Mucosa of rectum (tissue), 2 donors: ENCODE measurements around the gene DYNLRB2.

Experiments used
- H3K27ac ChIP-seq, 2 donors: one replicate each; pipeline ENCODE4 v1.7.0; 2013; ENCODE audit warnings: inconsistent platforms in 2 of 2, low read depth in 2 of 2, low read length in 2 of 2
- H3K27me3 ChIP-seq, 2 donors: one replicate each; pipeline ENCODE4 v1.7.0; 2013; ENCODE audit warnings: low read length in 2 of 2; ENCODE audit not compliant: control insufficient read depth in 2 of 2, insufficient read depth in 2 of 2
- H3K36me3 ChIP-seq, 2 donors: one replicate each; pipeline ENCODE4 v1.7.0; 2013; ENCODE audit warnings: low read length in 2 of 2; ENCODE audit not compliant: control insufficient read depth in 2 of 2, insufficient read depth in 2 of 2
- H3K4me1 ChIP-seq, 2 donors: one replicate each; pipeline ENCODE4 v1.7.0; 2013; ENCODE audit warnings: low read length in 2 of 2, mild to moderate bottlenecking in 1 of 2; ENCODE audit not compliant: control insufficient read depth in 2 of 2, insufficient read depth in 2 of 2
- H3K4me3 ChIP-seq, 2 donors: one replicate each; pipeline ENCODE4 v1.7.0; 2013; ENCODE audit warnings: low read length in 2 of 2
- H3K9ac ChIP-seq, 2 donors: one replicate each; pipeline ENCODE4 v1.7.0; 2013; ENCODE audit warnings: low read length in 2 of 2, low read depth in 1 of 2, mild to moderate bottlenecking in 1 of 2
- H3K9me3 ChIP-seq, 2 donors: one replicate each; pipeline ENCODE4 v1.7.0; 2013; ENCODE audit warnings: low read length in 2 of 2; ENCODE audit not compliant: control insufficient read depth in 2 of 2
- donor health status: healthy.
- donor health status: Normal muscosa, but diverticular disease.

The DYNLRB2 gene

GRCh38 chr16:80518436-80518835 lies 22.4 kb upstream of the DYNLRB2 start:
- H3K36me3 ChIP-seq = no peaks in the 10 kb centered on the region
- no peak overlapping the region for H3K9ac ChIP-seq
- no peaks in the 10 kb centered on the region for H3K4me1 ChIP-seq
- H3K27me3 ChIP-seq = no peaks in the 10 kb centered on the region
- no peak overlapping the region for H3K27ac ChIP-seq
- no peaks in the 10 kb centered on the region for H3K9me3 ChIP-seq
- no peak overlapping the region for H3K4me3 ChIP-seq

- H3K27ac ChIP-seq = no peak overlapping the region
- no peaks in the 10 kb centered on the region for H3K36me3 ChIP-seq
- H3K9ac ChIP-seq = no peak overlapping the region
- H3K4me3 ChIP-seq = no peak overlapping the region
- no peaks in the 10 kb centered on the region for H3K9me3 ChIP-seq
- no peaks in the 10 kb centered on the region for H3K4me1 ChIP-seq
- H3K27me3 ChIP-seq = no peaks in the 10 kb centered on the region
Observed at GRCh38 chr16:80519189-80519588, 21.6 kb upstream of the DYNLRB2 start.

- H3K9ac ChIP-seq = no peak overlapping the region
- H3K4me3 ChIP-seq = no peak overlapping the region
- no peaks in the 10 kb centered on the region for H3K9me3 ChIP-seq
- no peaks in the 10 kb centered on the region for H3K4me1 ChIP-seq
- no peaks in the 10 kb centered on the region for H3K27me3 ChIP-seq
- H3K27ac ChIP-seq = no peak overlapping the region
- H3K36me3 ChIP-seq = no peaks in the 10 kb centered on the region
Observed at GRCh38 chr16:80525420-80525819, 15.4 kb upstream of the DYNLRB2 start.

- Histone ChIP-seq H3K27ac (no peak overlapping the region), H3K9ac (no peak overlapping the region), H3K9me3 (no peaks in the 10 kb centered on the region), H3K4me1 (no peaks in the 10 kb centered on the region), H3K27me3 (no peaks in the 10 kb centered on the region), H3K4me3 (no peak overlapping the region), H3K36me3 (no peaks in the 10 kb centered on the region)
Observed at GRCh38 chr16:80526418-80527061, 14.3 kb upstream of the DYNLRB2 start.

- Histone ChIP-seq H3K9me3 (no peaks in the 10 kb centered on the region), H3K9ac (no peak overlapping the region), H3K4me1 (no peaks in the 10 kb centered on the region), H3K27me3 (no peaks in the 10 kb centered on the region), H3K27ac (no peak overlapping the region), H3K36me3 (no peaks in the 10 kb centered on the region), H3K4me3 (no peak overlapping the region)
Observed at GRCh38 chr16:80527297-80527696, 13.5 kb upstream of the DYNLRB2 start.

- Histone ChIP-seq H3K4me1 (no peaks in the 10 kb centered on the region), H3K9me3 (no peaks in the 10 kb centered on the region), H3K27me3 (peaks cover 0 to 4% of the 10 kb centered on the region in 2 donors), H3K9ac (no peak overlapping the region), H3K36me3 (no peaks in the 10 kb centered on the region), H3K27ac (no peak overlapping the region), H3K4me3 (no peak overlapping the region)
Observed at GRCh38 chr16:80530479-80530878, 10.3 kb upstream of the DYNLRB2 start.

GRCh38 chr16:80536238-80536637 lies 4.6 kb upstream of the DYNLRB2 start:
- Histone ChIP-seq H3K9me3 (no peaks in the 10 kb centered on the region), H3K27ac (no peak overlapping the region), H3K4me1 (peaks cover 3% of the 10 kb centered on the region in 2 donors), H3K4me3 (no peak overlapping the region), H3K36me3 (no peaks in the 10 kb centered on the region), H3K27me3 (peaks cover 4% of the 10 kb centered on the region in 2 donors), H3K9ac (no peak overlapping the region)

GRCh38 chr16:80541306-80541694 lies 507 bp downstream of the DYNLRB2 start:
- Histone ChIP-seq H3K9me3 (no peaks in the 10 kb centered on the region), H3K27ac (no peak overlapping the region), H3K4me1 (peaks cover 3 to 4% of the 10 kb centered on the region in 2 donors), H3K4me3 (peak overlapping the region; percentile 88 to 96), H3K27me3 (no peaks in the 10 kb centered on the region), H3K36me3 (no peaks in the 10 kb centered on the region), H3K9ac (peak overlapping the region; percentile 27 to 62)

GRCh38 chr16:80543162-80543561 lies 2.4 kb downstream of the DYNLRB2 start:
- Histone ChIP-seq H3K36me3 (no peaks in the 10 kb centered on the region), H3K4me1 (peaks cover 3 to 4% of the 10 kb centered on the region in 2 donors), H3K4me3 (no peak overlapping the region), H3K27ac (no peak overlapping the region), H3K27me3 (no peaks in the 10 kb centered on the region), H3K9ac (no peak overlapping the region), H3K9me3 (no peaks in the 10 kb centered on the region)

GRCh38 chr16:80544326-80544725 lies 3.5 kb downstream of the DYNLRB2 start:
- Histone ChIP-seq H3K9me3 (no peaks in the 10 kb centered on the region), H3K27ac (no peak overlapping the region), H3K27me3 (no peaks in the 10 kb centered on the region), H3K9ac (no peak overlapping the region), H3K4me1 (peaks cover 3 to 4% of the 10 kb centered on the region in 2 donors), H3K36me3 (no peaks in the 10 kb centered on the region), H3K4me3 (no peak overlapping the region)

- Histone ChIP-seq H3K4me1 (no peaks in the 10 kb centered on the region), H3K27me3 (no peaks in the 10 kb centered on the region), H3K4me3 (no peak overlapping the region), H3K9ac (no peak overlapping the region), H3K27ac (no peak overlapping the region), H3K9me3 (no peaks in the 10 kb centered on the region), H3K36me3 (no peaks in the 10 kb centered on the region)
Observed at GRCh38 chr16:80546249-80546648, 5.5 kb downstream of the DYNLRB2 start.
